ENCODE measurements around the gene DENND5A. TPM values are rescaled to one million over a fixed set of nuclear protein-coding genes. Genes with fewer than 3 reads are reported as not detected.

DENND5A gene
- total RNA-seq, 2 donors from 2014 or later, result 7.0 to 24.8 TPM

GRCh38 chr11:9280655-9281301 lies 15.6 kb upstream of the DENND5A start:
- H3K27ac ChIP-seq, result no peak overlapping the region
- H3K27me3 ChIP-seq, result no peaks in the 10 kb centered on the region
- no peaks in the 10 kb centered on the region for H3K4me1 ChIP-seq
- no peak overlapping the region for H3K9ac ChIP-seq (ENCODE audit: low read depth in 2 of 2, low read length in 2 of 2)
- H3K9me3 ChIP-seq, result no peaks in the 10 kb centered on the region
- intact Hi-C loops (cut with DNase I), result no loop called here
- no peaks in the 10 kb centered on the region for H3K36me3 ChIP-seq
- H3K4me3 ChIP-seq, result no peak overlapping the region
- DNase-seq, result peak; percentile 62
- TF ChIP-seq CTCF (IDR thresholded peaks at IDR 0.05), result no peak

GRCh38 chr11:9277176-9277575 lies 12.0 kb upstream of the DENND5A start:
- no peak for TF ChIP-seq CTCF (IDR thresholded peaks at IDR 0.05)
- no peaks in the 10 kb centered on the region for H3K9me3 ChIP-seq
- intact Hi-C loops (cut with DNase I), result no loop called here
- H3K27ac ChIP-seq, result no peak overlapping the region
- no peaks in the 10 kb centered on the region for H3K36me3 ChIP-seq
- no peak overlapping the region for H3K4me3 ChIP-seq
- H3K27me3 ChIP-seq, result no peaks in the 10 kb centered on the region
- no peaks in the 10 kb centered on the region for H3K4me1 ChIP-seq
- H3K9ac ChIP-seq (ENCODE audit: low read depth in 2 of 2, low read length in 2 of 2), result no peak overlapping the region
- DNase-seq, result no peak

GRCh38 chr11:9276571-9276970 lies 11.4 kb upstream of the DENND5A start:
- no peaks in the 10 kb centered on the region for H3K4me1 ChIP-seq
- H3K4me3 ChIP-seq, result no peak overlapping the region
- no peaks in the 10 kb centered on the region for H3K9me3 ChIP-seq
- intact Hi-C loops (cut with DNase I), result no loop called here
- DNase-seq, result peak; percentile 7
- no peak overlapping the region for H3K27ac ChIP-seq
- no peak overlapping the region for H3K9ac ChIP-seq (ENCODE audit: low read depth in 2 of 2, low read length in 2 of 2)
- TF ChIP-seq CTCF (IDR thresholded peaks at IDR 0.05), result no peak
- no peaks in the 10 kb centered on the region for H3K36me3 ChIP-seq
- no peaks in the 10 kb centered on the region for H3K27me3 ChIP-seq

GRCh38 chr11:9274499-9275258 lies 9.5 kb upstream of the DENND5A start:
- Histone ChIP-seq H3K9ac (ENCODE audit: low read depth in 2 of 2, low read length in 2 of 2) (no peak overlapping the region), H3K36me3 (no peaks in the 10 kb centered on the region), H3K27ac (no peak overlapping the region), H3K27me3 (no peaks in the 10 kb centered on the region), H3K4me3 (no peak overlapping the region), H3K9me3 (no peaks in the 10 kb centered on the region), H3K4me1 (no peaks in the 10 kb centered on the region)
- TF ChIP-seq CTCF (IDR thresholded peaks at IDR 0.05), result no peak
- no peak for DNase-seq
- intact Hi-C loops (cut with DNase I), result no loop called here

- intact Hi-C loops (cut with DNase I), result no loop called here
Observed at GRCh38 chr11:9273376-9274336, 8.5 kb upstream of the DENND5A start.

More at GRCh38 chr11:9273376-9274336, 8.5 kb upstream of the DENND5A start:
- Histone ChIP-seq H3K4me1 (no peaks in the 10 kb centered on the region), H3K9me3 (no peaks in the 10 kb centered on the region), H3K9ac (ENCODE audit: low read depth in 2 of 2, low read length in 2 of 2) (no peak overlapping the region), H3K36me3 (no peaks in the 10 kb centered on the region), H3K27me3 (no peaks in the 10 kb centered on the region), H3K27ac (no peak overlapping the region), H3K4me3 (no peak overlapping the region)
- TF ChIP-seq CTCF (IDR thresholded peaks at IDR 0.05), result no peak
- DNase-seq, result no peak
